Tibial nerve (tissue), 4 donors: Measurements from ENCODE around the gene TMEM167A. TPM values are rescaled to one million over a fixed set of nuclear protein-coding genes. Genes with fewer than 3 reads are reported as not detected.

Source experiments
- DNase-seq, 2 donors: peaks; one replicate each; pipeline ENCODE4 v3.0.0-alpha.2; 2019; ENCODE audit warnings: low spot score in 2 of 2
- H3K27ac ChIP-seq, 4 donors: fragments of 200-600 bp; sonication (generic) in 3 of 4; one replicate each; pipeline ENCODE4 v1.5.1; 2017 to 2019; ENCODE audit warnings: mild to moderate bottlenecking in 1 of 4
- H3K27me3 ChIP-seq, 2 donors: fragments of 200-600 bp; sonication (generic) in 1 of 2; one replicate each; pipeline versions ENCODE4 v1.5.1 to v1.6.0; 2017 to 2019
- H3K36me3 ChIP-seq, 3 donors: fragments of 200-600 bp; sonication (generic); one replicate each; pipeline ENCODE4 v1.5.1; 2018 to 2019
- H3K4me1 ChIP-seq, 4 donors: fragments of 200-600 bp; sonication (generic) in 3 of 4; one replicate each; pipeline ENCODE4 v1.5.1; 2017 to 2019
- H3K4me3 ChIP-seq, 4 donors: fragments of 200-600 bp; sonication (generic) in 3 of 4; one replicate each; pipeline ENCODE4 v1.5.1; 2017 to 2019; ENCODE audit warnings: mild to moderate bottlenecking in 1 of 4, moderate library complexity in 1 of 4
- H3K9me3 ChIP-seq, 4 donors: fragments of 200-600 bp; sonication (generic) in 3 of 4; one replicate each; pipeline ENCODE4 v1.5.1; 2017 to 2019
- CTCF ChIP-seq, 5 experiments: fragments of 200-600 bp in 3 of 5; fragments of 450-650 bp in 2 of 5; sonication (generic) in 3 of 5; IDR thresholded peaks; one replicate each; pipeline ENCODE4 v1.5.1; 2016 to 2019; ENCODE audit warnings: antibody characterized with exemption in 5 of 5, mild to moderate bottlenecking in 3 of 5, moderate library complexity in 2 of 5
- EP300 ChIP-seq, 2 donors: sonication (generic); formaldehyde crosslinking; IDR thresholded peaks; one replicate each; pipeline ENCODE4 v1.6.1; 2017; ENCODE audit warnings: antibody characterized with exemption in 2 of 2, mild to moderate bottlenecking in 1 of 2
- POLR2A ChIP-seq, 2 donors: fragments of 450-650 bp; IDR thresholded peaks; one replicate each; pipeline ENCODE4 v1.6.1; 2017; ENCODE audit warnings: antibody characterized with exemption in 2 of 2, mild to moderate bottlenecking in 2 of 2, moderate library complexity in 2 of 2
- WGBS, 2 donors: methylation state at CpG; one replicate each; pipeline ENCODE4 v1.1.5; 2018; 5-methylcytosine and 5-hydroxymethylcytosine counted together
- total RNA-seq, 4 donors: library from RNA; depleted of rRNA; stranded (reverse); fragments of >200 nt; gene quantifications; one replicate each; pipeline ENCODE4 v1.1.0, GENCODE V29; 2016

The TMEM167A gene
- total RNA-seq, 4 donors from 2014 or later = 27.8 to 44.6 (median 35.4) TPM

- no peak for TF ChIP-seq CTCF (IDR thresholded peaks at IDR 0.05)
- TF ChIP-seq POLR2A (IDR thresholded peaks at IDR 0.05) = no peak
- no peak for TF ChIP-seq EP300 (IDR thresholded peaks at IDR 0.05)
- 93 to 97% methylated on average over 1 of the region's 1 CpG for WGBS, 2 donors
- no peaks in the 10 kb centered on the region for H3K27me3 ChIP-seq
- no peaks in the 10 kb centered on the region for H3K4me1 ChIP-seq
- peaks cover 0 to 8% (median 2%) of the 10 kb centered on the region in 4 donors for H3K9me3 ChIP-seq
- peaks cover 0 to 40% (median 0%) of the 10 kb centered on the region in 3 donors for H3K36me3 ChIP-seq
- H3K27ac ChIP-seq = no peak overlapping the region
- no peak for DNase-seq
- no peak overlapping the region for H3K4me3 ChIP-seq
Observed at GRCh38 chr5:83118471-83118870, 41.3 kb upstream of the TMEM167A start.

- Histone ChIP-seq H3K27ac (no peak overlapping the region), H3K27me3 (no peaks in the 10 kb centered on the region), H3K9me3 (peaks cover 0 to 8% (median 2%) of the 10 kb centered on the region in 4 donors), H3K4me1 (no peaks in the 10 kb centered on the region), H3K36me3 (peaks cover 0 to 52% (median 0%) of the 10 kb centered on the region in 3 donors), H3K4me3 (no peak overlapping the region)
- TF ChIP-seq CTCF (IDR thresholded peaks at IDR 0.05) = no peak
- TF ChIP-seq EP300 (IDR thresholded peaks at IDR 0.05) = no peak
- no peak for TF ChIP-seq POLR2A (IDR thresholded peaks at IDR 0.05)
- WGBS, 2 donors = 47 to 52% methylated on average over 1 of the region's 1 CpG
- DNase-seq = no peak
Observed at GRCh38 chr5:83115816-83116215, 38.6 kb upstream of the TMEM167A start.

- DNase-seq = no peak
- WGBS, 2 donors = 83 to 90% methylated on average over 1 of the region's 1 CpG
- TF ChIP-seq POLR2A (IDR thresholded peaks at IDR 0.05) (no peak), CTCF (IDR thresholded peaks at IDR 0.05) (no peak), EP300 (IDR thresholded peaks at IDR 0.05) (no peak)
- Histone ChIP-seq H3K4me3 (no peak overlapping the region), H3K27ac (no peak overlapping the region), H3K4me1 (no peaks in the 10 kb centered on the region), H3K9me3 (no peaks in the 10 kb centered on the region), H3K27me3 (no peaks in the 10 kb centered on the region), H3K36me3 (peaks cover 0 to 21% (median 0%) of the 10 kb centered on the region in 3 donors)
Observed at GRCh38 chr5:83109380-83109779, 32.2 kb upstream of the TMEM167A start.

- 84 to 86% methylated on average over 3 of the region's 3 CpGs for WGBS, 2 donors
- DNase-seq = no peak
- H3K4me1 ChIP-seq = no peaks in the 10 kb centered on the region
- peaks cover 0 to 6% (median 0%) of the 10 kb centered on the region in 3 donors for H3K36me3 ChIP-seq
- H3K27ac ChIP-seq = no peak overlapping the region
- no peaks in the 10 kb centered on the region for H3K9me3 ChIP-seq
- H3K4me3 ChIP-seq = no peak overlapping the region
- TF ChIP-seq EP300 (IDR thresholded peaks at IDR 0.05) (no peak), POLR2A (IDR thresholded peaks at IDR 0.05) (no peak), CTCF (IDR thresholded peaks at IDR 0.05) (no peak)
- no peaks in the 10 kb centered on the region for H3K27me3 ChIP-seq
Observed at GRCh38 chr5:83107692-83108420, 30.7 kb upstream of the TMEM167A start.

- no peak for DNase-seq
- H3K36me3 ChIP-seq = no peaks in the 10 kb centered on the region
- H3K9me3 ChIP-seq = no peaks in the 10 kb centered on the region
- H3K27ac ChIP-seq = no peak overlapping the region
- no peak overlapping the region for H3K4me3 ChIP-seq
- peaks cover 0 to 5% (median 0%) of the 10 kb centered on the region in 4 donors for H3K4me1 ChIP-seq
- TF ChIP-seq EP300 (IDR thresholded peaks at IDR 0.05) (no peak), CTCF (IDR thresholded peaks at IDR 0.05) (no peak), POLR2A (IDR thresholded peaks at IDR 0.05) (no peak)
- H3K27me3 ChIP-seq = no peaks in the 10 kb centered on the region
Observed at GRCh38 chr5:83104021-83104420, 26.8 kb upstream of the TMEM167A start.
